T-cell (primary cell): Measurements from ENCODE around the gene ATAD5. TPM values are rescaled to one million over a fixed set of nuclear protein-coding genes. Genes with fewer than 3 reads are reported as not detected.
"Not testable (repeated sequence)": the region's sequence is repeated elsewhere in the genome, so short reads cannot be mapped to it uniquely, and the experiment has no call there.

ENCODE experiments used
- ATAC-seq, 4 experiments: fragments of 200-7000 bp in 3 of 4; fragments of 150-1000 bp in 1 of 4; cut with Tn5 transposase; replicated peaks in 1 of 4; 1 replicate in 3 of 4; 2 replicates in 1 of 4; pipeline ENCODE4 v1.10.0; 2021; ENCODE audit warnings: moderate library complexity in 3 of 4, mild to moderate bottlenecking in 2 of 4, moderate number of reproducible peaks in 1 of 4
- CTCF ChIA-PET, 2 donors: fragments of 300-600 bp; sonication (Branson Sonifier 250); formaldehyde crosslinking; loops; one replicate each; lab custom pipeline; 2022; ENCODE audit warnings: antibody characterized with exemption in 2 of 2; lab: Charles Lee
- POLR2A ChIA-PET, 2 donors: fragments of 300-600 bp; sonication (Branson Sonifier 250); formaldehyde crosslinking; loops; one replicate each; lab custom pipeline; 2022; ENCODE audit warnings: antibody characterized with exemption in 2 of 2; lab: Charles Lee
- DNase-seq, 35 experiments: peaks; one replicate each; pipeline versions ENCODE4 v3.0.0 to v3.0.0-alpha.2; 2013 to 2023
- H3K27ac ChIP-seq: one replicate; pipeline ENCODE4 v1.5.1; 2013; ENCODE audit warnings: low read length
- H3K27me3 ChIP-seq, 2 experiments: replicated peaks in 1 of 2; 1 replicate in 1 of 2; 2 replicates in 1 of 2; pipeline versions ENCODE4 v1.6.1 to v1.7.0; 2013; ENCODE audit warnings: low read length in 1 of 2, mixed read lengths in 1 of 2; ENCODE audit not compliant: control insufficient read depth in 2 of 2, insufficient read depth in 2 of 2; ENCODE audit errors: extremely low read depth in 1 of 2
- H3K36me3 ChIP-seq, 2 donors: 1 replicate in 1 of 2; 2 replicates in 1 of 2; pipeline versions ENCODE4 v1.6.1 to v1.7.0; 2013; ENCODE audit warnings: low read length in 1 of 2; ENCODE audit not compliant: control insufficient read depth in 2 of 2, insufficient read depth in 1 of 2; ENCODE audit errors: extremely low read depth in 1 of 2
- H3K4me1 ChIP-seq, 2 experiments: 1 replicate in 1 of 2; 2 replicates in 1 of 2; pipeline versions ENCODE4 v1.6.1 to v1.7.0; 2013; ENCODE audit warnings: low read length in 2 of 2, mixed read lengths in 1 of 2; ENCODE audit not compliant: insufficient read depth in 2 of 2, control insufficient read depth in 1 of 2; ENCODE audit errors: extremely low read depth in 1 of 2
- H3K4me3 ChIP-seq, 2 donors: 1 replicate in 1 of 2; 2 replicates in 1 of 2; pipeline versions ENCODE4 v1.5.1 to v1.7.0; 2013; ENCODE audit warnings: mild to moderate bottlenecking in 2 of 2, low read length in 1 of 2, moderate library complexity in 1 of 2; ENCODE audit not compliant: control insufficient read depth in 1 of 2; ENCODE audit errors: extremely low read depth in 1 of 2
- H3K9me3 ChIP-seq: 2 replicates; pipeline ENCODE4 v1.7.0; 2013
- H3K27ac Mint-ChIP-seq, 2 donors: one replicate each; pipeline ENCODE4 v1.8.0; 2020 to 2021; ENCODE audit warnings: mild to moderate bottlenecking in 2 of 2, mixed read lengths in 2 of 2
- H3K27me3 Mint-ChIP-seq, 2 donors: one replicate each; pipeline ENCODE4 v1.8.0; 2021 to 2022; ENCODE audit warnings: mixed read lengths in 2 of 2
- H3K36me3 Mint-ChIP-seq: one replicate; pipeline ENCODE4 v1.8.0; 2021; ENCODE audit warnings: mixed read lengths
- H3K4me1 Mint-ChIP-seq, 3 donors: one replicate each; pipeline ENCODE4 v1.8.0; 2020 to 2022; ENCODE audit warnings: mixed read lengths in 3 of 3, mild to moderate bottlenecking in 1 of 3
- H3K4me3 Mint-ChIP-seq, 3 donors: one replicate each; pipeline ENCODE4 v1.8.0; 2020 to 2022; ENCODE audit warnings: mild to moderate bottlenecking in 3 of 3, mixed read lengths in 3 of 3, moderate library complexity in 3 of 3
- H3K9me3 Mint-ChIP-seq, 3 donors: one replicate each; pipeline ENCODE4 v1.8.0; 2020 to 2022; ENCODE audit warnings: mixed read lengths in 3 of 3
- WGBS: methylation state at CpG from one replicate; pipeline ENCODE4 v1.1.5; 2013; ENCODE audit warnings: missing lambda C conversion rate; ENCODE audit not compliant: insufficient coverage; 5-methylcytosine and 5-hydroxymethylcytosine counted together
- total RNA-seq, 35 experiments: library from RNA in 6 of 35; stranded (reverse) in 6 of 35; fragments of 120-200 nt in 1 of 35; gene quantifications; one replicate each; pipeline versions ENCODE4 v1.2.1 to v1.2.4 and lab custom pipeline; 2013 to 2026

ATAD5 gene
- total RNA-seq, 5 donors from 2014 or later (not counting 1 experiment from before 2014, with no cell fraction given) = 3.9 to 5.3 (median 4.2) TPM

DNA sequence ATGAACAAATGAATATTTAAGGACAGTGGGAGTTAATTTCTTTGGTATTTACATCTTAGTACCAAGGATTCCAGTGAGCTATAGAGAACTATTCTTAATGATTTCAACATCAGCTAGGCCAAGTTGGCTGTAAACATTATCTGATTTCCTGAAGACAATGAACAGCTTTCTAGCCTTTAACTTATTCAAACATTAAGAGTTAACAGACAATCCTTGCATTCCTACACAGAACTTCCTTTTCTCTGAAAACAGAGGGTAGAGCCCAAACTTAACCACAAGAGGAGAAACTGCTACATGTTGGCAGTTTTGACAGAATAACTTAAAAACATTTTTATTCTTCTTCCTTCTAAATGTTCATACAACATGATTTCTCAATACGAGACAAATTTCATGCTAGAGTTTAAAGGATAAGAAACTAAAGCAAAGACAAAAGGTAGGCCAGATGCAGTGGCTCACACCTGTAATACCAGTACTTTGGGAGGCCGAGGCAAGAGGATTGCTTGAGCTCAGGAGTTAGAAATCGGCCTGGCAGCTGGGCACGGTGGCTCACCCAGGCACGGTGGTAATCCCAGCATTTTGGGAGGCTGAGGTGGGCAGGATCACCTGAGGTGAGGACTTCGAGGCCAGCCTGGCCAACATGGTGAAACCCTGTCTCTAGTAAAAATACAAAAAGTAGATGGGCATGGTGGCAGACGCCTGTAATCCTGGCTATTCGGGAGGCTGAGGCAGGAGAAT lies 11.6 kb upstream of the ATAD5 start:
- Mint-ChIP-seq H3K9me3 (no peaks in the 10 kb centered on the region), H3K4me3 (peak overlapping the region; percentile 90 to 94 (median 93)), H3K27me3 (no peaks in the 10 kb centered on the region), H3K4me1 (peaks cover 60 to 69% (median 62%) of the 10 kb centered on the region in 3 donors), H3K36me3 (peaks cover 13% of the 10 kb centered on the region), H3K27ac (peak overlapping the region; percentile 91 to 97)
- DNase-seq = peak in 1 of 35 experiments; percentile 12
- no peak for ATAC-seq
- POLR2A ChIA-PET = interaction anchor here in 1 of 2 donors (0.6 to 0.7 kb wide), 2 partner anchors 10 to 1827 kb away, joined by 5 read pairs; no protein-coding TSS in a partner anchor
- Histone ChIP-seq H3K9me3 (no peaks in the 10 kb centered on the region), H3K4me3 (peak overlapping the region; percentile 29 to 62), H3K27me3 (no peaks in the 10 kb centered on the region), H3K4me1 (peaks cover 49 to 63% of the 10 kb centered on the region in 2 experiments), H3K36me3 (peaks cover 0 to 3% of the 10 kb centered on the region in 2 donors), H3K27ac (peak overlapping the region; percentile 56)
- 27% methylated on average over 7 of the region's 8 CpGs for WGBS
- CTCF ChIA-PET = interaction anchor here in 1 of 2 donors (0.6 to 2.9 kb wide), 3 partner anchors 9 to 56 kb away, joined by 3 to 21 read pairs (median 3); no protein-coding TSS in a partner anchor

DNA sequence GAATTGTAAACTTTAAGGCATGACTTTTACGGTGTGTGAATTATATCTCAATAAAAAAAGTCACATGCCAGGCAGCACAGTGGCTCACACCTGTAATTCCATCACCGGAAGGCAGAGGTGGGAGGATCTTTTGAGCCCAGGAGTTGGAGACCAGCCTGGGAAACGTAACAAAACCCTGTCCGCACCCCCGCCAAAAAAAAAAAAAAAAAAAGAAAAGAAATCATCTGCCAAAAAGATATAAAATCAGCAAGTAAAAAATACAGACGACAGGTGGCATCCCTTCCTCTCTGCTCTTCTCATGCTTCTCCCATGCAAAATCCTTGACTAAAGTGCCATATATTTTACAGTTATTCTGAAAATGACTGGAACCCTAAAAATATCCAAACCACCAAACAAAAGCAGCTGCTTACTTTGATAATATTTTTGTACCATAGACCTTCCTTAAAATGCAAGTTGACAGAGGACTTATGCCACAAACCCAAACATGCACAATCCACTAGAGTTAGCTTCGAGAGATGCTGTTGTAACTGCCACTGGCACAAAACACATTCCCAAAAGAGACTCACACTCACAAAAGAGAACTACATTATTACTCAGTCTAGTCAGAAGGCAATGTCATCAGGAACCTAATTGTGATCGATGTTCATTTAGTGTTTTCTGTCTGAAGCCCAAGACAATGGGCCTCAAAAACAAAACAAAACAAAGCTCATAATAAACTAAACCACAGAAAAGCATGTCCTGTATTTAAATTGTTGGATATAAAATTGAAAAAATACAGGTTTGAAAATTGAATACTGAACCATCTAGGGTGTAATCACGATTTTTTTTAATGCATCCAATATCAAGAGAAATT lies 9.7 kb upstream of the ATAD5 start:
- H3K4me1 Mint-ChIP-seq = peaks cover 56 to 61% (median 60%) of the 10 kb centered on the region in 3 donors
- H3K27me3 ChIP-seq = no peaks in the 10 kb centered on the region
- no CpG with 5 or more reads among the region's 9 CpGs for WGBS
- H3K36me3 Mint-ChIP-seq = peaks cover 8% of the 10 kb centered on the region
- ChIA-PET POLR2A (interaction anchor here in 1 of 2 donors (1.0 kb wide), 1 partner anchor 12 kb away, joined by 5 read pairs; no protein-coding TSS in a partner anchor), CTCF (interaction anchor here (0.5 to 2.9 kb wide), 5 partner anchors 11 to 514 kb away, joined by 3 to 21 read pairs (median 3); no protein-coding TSS in a partner anchor)
- no peak for ATAC-seq
- H3K27ac Mint-ChIP-seq = peak overlapping the region; percentile 91 to 97
- H3K27me3 Mint-ChIP-seq = no peaks in the 10 kb centered on the region
- H3K4me3 ChIP-seq = peak overlapping the region; percentile 77 to 85
- peak overlapping the region; percentile 90 to 94 (median 93) for H3K4me3 Mint-ChIP-seq
- peaks cover 45 to 56% of the 10 kb centered on the region in 2 experiments for H3K4me1 ChIP-seq
- DNase-seq = peak in 1 of 35 experiments; percentile 34
- no peaks in the 10 kb centered on the region for H3K9me3 ChIP-seq
- H3K27ac ChIP-seq = peak overlapping the region; percentile 56
- no peaks in the 10 kb centered on the region for H3K9me3 Mint-ChIP-seq
- peaks cover 0 to 3% of the 10 kb centered on the region in 2 donors for H3K36me3 ChIP-seq

DNA sequence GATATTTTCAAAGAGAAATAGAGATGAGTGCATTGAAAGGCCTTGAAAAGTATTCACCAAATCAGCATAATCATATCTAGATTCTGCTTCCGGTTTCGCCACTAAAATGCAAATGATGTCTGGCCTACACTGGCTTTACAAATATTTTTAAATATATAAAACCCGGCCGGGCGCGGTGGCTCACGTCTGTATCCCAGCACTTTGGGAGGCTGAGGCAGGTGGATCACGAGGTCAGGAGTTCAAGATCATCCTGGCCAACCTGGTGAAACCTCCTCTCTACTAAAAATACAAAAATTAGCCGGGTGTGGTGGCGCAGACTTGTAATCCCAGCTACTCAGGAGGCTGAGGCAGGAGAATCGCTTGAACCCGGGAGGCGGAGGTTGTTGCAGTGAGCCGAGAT lies 8.8 kb upstream of the ATAD5 start:
- H3K9me3 Mint-ChIP-seq, H3K36me3 ChIP-seq, H3K36me3 Mint-ChIP-seq, H3K9me3 ChIP-seq, H3K27me3 ChIP-seq, POLR2A ChIA-PET, ATAC-seq, H3K27me3 Mint-ChIP-seq: not testable (repeated sequence)
- CTCF ChIA-PET = interaction anchor here in 1 of 2 donors (0.6 to 4.2 kb wide), 4 partner anchors 11 to 17 kb away, joined by 3 to 48 read pairs (median 27); no protein-coding TSS in a partner anchor
- peak in 1 of 35 experiments; percentile 54 for DNase-seq
- no CpG with 5 or more reads among the region's 14 CpGs for WGBS
- H3K4me1 ChIP-seq = peaks cover 43 to 48% of the 10 kb centered on the region in 2 experiments
- Mint-ChIP-seq H3K4me3 (peak overlapping the region; percentile 90 to 94 (median 93)), H3K4me1 (peaks cover 54 to 59% (median 56%) of the 10 kb centered on the region in 3 donors), H3K27ac (peak overlapping the region; percentile 91 to 97)
- H3K27ac ChIP-seq = peak overlapping the region; percentile 48
- H3K4me3 ChIP-seq = peak overlapping the region; percentile 77 to 85

GRCh38 chr17:30823421-30823820 lies 8.3 kb upstream of the ATAD5 start:
- no peaks in the 10 kb centered on the region for H3K27me3 Mint-ChIP-seq
- ChIA-PET CTCF (interaction anchor here in 1 of 2 donors (1.0 to 4.2 kb wide), 3 partner anchors 11 to 18 kb away, joined by 3 to 48 read pairs (median 33); no protein-coding TSS in a partner anchor), POLR2A (interaction anchor here in 1 of 2 donors (0.9 kb wide), 1 partner anchor 14 kb away, joined by 5 read pairs; no protein-coding TSS in a partner anchor)
- peaks cover 49 to 56% (median 52%) of the 10 kb centered on the region in 3 donors for H3K4me1 Mint-ChIP-seq
- peaks cover 0 to 3% of the 10 kb centered on the region in 2 donors for H3K36me3 ChIP-seq
- H3K4me1 ChIP-seq = peaks cover 40 to 43% of the 10 kb centered on the region in 2 experiments
- H3K27me3 ChIP-seq = no peaks in the 10 kb centered on the region
- H3K4me3 ChIP-seq = peak overlapping the region; percentile 77 to 85
- peak overlapping the region; percentile 93 to 94 for H3K27ac Mint-ChIP-seq
- H3K4me3 Mint-ChIP-seq = peak overlapping the region; percentile 90 to 94 (median 93)
- no peaks in the 10 kb centered on the region for H3K9me3 ChIP-seq
- DNase-seq (peak in 1 of 35 experiments; percentile 20), ATAC-seq (no peak)
- H3K9me3 Mint-ChIP-seq = no peaks in the 10 kb centered on the region
- H3K36me3 Mint-ChIP-seq = peaks cover 7% of the 10 kb centered on the region
- peak overlapping the region; percentile 48 for H3K27ac ChIP-seq
- WGBS = no CpG with 5 or more reads among the region's 7 CpGs

DNA sequence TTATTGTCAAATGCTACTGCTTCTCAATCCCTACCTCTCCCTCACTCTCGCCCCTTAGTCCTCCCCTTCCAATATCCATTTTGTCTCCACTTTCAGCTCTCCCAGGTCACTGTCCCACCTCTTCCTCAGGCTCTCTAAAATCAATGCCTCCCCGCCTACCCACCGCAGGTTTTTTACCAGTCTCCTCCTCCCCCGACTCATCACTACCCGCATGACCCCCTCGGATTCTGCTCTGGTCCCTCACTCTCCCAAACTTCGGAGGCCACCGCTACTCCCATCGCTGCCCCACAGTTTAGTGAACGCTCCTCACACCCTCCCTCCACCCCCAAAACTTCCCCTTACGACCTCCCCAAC lies 7.8 kb upstream of the ATAD5 start:
- Histone ChIP-seq H3K4me3 (peak overlapping the region; percentile 77 to 85), H3K4me1 (peaks cover 38 to 39% of the 10 kb centered on the region in 2 experiments), H3K27me3 (no peaks in the 10 kb centered on the region), H3K27ac (peak overlapping the region; percentile 48), H3K36me3 (peaks cover 0 to 2% of the 10 kb centered on the region in 2 donors), H3K9me3 (no peaks in the 10 kb centered on the region)
- H3K4me1 Mint-ChIP-seq = peaks cover 43 to 50% (median 46%) of the 10 kb centered on the region in 3 donors
- ChIA-PET POLR2A (interaction anchor here in 1 of 2 donors (0.6 to 0.9 kb wide), 2 partner anchors 14 to 150 kb away, joined by 3 to 5 read pairs; no protein-coding TSS in a partner anchor), CTCF (interaction anchor here (0.8 to 4.2 kb wide), 7 partner anchors 10 to 1206 kb away, joined by 3 to 48 read pairs (median 3); no protein-coding TSS in a partner anchor)
- H3K27ac Mint-ChIP-seq = peak overlapping the region; percentile 93 to 94
- ATAC-seq (peak; percentile 2 to 12 (median 6)), DNase-seq (peak in 6 of 35 experiments; percentile 12 to 47 (median 22))
- no peaks in the 10 kb centered on the region for H3K9me3 Mint-ChIP-seq
- peaks cover 2% of the 10 kb centered on the region for H3K36me3 Mint-ChIP-seq
- no peaks in the 10 kb centered on the region for H3K27me3 Mint-ChIP-seq
- 1% methylated on average over 11 of the region's 11 CpGs for WGBS
- peak overlapping the region; percentile 90 to 94 (median 93) for H3K4me3 Mint-ChIP-seq
